ENCODE results near the gene KIF18B. TPM values are rescaled to one million over a fixed set of nuclear protein-coding genes. Genes with fewer than 3 reads are reported as not detected.

Gene KIF18B
- total and polyA plus RNA-seq, 10 of the 15 experiments (the other 5 are each of a cell fraction or from before 2014, with no cell fraction given) = 2.8 to 46.2 (median 20.5) TPM

DNA sequence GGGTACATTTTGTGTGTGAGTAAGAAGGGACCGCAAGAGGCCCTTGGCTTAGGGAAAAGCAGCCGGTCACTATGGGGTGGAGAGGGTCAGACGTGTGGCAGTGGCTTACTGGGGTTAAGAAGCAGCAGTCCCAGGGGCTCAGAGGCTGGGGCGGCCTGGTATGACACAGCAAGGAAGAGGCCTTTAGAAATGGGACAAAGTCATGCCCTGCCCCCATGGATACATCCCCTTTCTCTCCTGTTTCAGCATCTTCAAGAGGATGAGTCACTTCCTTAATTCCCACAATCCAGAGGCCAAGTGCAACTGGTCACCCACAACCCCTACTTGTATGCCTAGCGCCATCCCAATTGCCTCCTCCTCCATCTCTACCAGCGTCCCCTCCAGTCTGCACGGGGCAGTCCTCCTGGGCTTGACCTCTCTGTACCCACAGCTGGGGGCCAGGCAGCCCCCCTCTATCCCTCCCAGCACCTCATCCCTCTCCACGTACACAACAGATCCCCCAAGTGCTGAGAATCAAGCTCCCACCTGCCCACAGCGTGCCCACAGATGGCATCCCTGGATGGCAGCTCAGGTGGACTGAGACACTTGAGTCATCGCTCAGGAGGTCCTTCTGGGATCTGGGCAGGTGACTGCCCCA lies 41.4 kb downstream of the KIF18B start (continued):
- TF ChIP-seq, protein P1, sequence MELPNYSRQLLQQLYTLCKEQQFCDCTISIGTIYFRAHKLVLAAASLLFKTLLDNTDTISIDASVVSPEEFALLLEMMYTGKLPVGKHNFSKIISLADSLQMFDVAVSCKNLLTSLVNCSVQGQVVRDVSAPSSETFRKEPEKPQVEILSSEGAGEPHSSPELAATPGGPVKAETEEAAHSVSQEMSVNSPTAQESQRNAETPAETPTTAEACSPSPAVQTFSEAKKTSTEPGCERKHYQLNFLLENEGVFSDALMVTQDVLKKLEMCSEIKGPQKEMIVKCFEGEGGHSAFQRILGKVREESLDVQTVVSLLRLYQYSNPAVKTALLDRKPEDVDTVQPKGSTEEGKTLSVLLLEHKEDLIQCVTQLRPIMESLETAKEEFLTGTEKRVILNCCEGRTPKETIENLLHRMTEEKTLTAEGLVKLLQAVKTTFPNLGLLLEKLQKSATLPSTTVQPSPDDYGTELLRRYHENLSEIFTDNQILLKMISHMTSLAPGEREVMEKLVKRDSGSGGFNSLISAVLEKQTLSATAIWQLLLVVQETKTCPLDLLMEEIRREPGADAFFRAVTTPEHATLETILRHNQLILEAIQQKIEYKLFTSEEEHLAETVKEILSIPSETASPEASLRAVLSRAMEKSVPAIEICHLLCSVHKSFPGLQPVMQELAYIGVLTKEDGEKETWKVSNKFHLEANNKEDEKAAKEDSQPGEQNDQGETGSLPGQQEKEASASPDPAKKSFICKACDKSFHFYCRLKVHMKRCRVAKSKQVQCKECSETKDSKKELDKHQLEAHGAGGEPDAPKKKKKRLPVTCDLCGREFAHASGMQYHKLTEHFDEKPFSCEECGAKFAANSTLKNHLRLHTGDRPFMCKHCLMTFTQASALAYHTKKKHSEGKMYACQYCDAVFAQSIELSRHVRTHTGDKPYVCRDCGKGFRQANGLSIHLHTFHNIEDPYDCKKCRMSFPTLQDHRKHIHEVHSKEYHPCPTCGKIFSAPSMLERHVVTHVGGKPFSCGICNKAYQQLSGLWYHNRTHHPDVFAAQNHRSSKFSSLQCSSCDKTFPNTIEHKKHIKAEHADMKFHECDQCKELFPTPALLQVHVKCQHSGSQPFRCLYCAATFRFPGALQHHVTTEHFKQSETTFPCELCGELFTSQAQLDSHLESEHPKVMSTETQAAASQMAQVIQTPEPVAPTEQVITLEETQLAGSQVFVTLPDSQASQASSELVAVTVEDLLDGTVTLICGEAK (IDR thresholded peaks at IDR 0.05; ENCODE audit: borderline replicate concordance) = no peak

DNA sequence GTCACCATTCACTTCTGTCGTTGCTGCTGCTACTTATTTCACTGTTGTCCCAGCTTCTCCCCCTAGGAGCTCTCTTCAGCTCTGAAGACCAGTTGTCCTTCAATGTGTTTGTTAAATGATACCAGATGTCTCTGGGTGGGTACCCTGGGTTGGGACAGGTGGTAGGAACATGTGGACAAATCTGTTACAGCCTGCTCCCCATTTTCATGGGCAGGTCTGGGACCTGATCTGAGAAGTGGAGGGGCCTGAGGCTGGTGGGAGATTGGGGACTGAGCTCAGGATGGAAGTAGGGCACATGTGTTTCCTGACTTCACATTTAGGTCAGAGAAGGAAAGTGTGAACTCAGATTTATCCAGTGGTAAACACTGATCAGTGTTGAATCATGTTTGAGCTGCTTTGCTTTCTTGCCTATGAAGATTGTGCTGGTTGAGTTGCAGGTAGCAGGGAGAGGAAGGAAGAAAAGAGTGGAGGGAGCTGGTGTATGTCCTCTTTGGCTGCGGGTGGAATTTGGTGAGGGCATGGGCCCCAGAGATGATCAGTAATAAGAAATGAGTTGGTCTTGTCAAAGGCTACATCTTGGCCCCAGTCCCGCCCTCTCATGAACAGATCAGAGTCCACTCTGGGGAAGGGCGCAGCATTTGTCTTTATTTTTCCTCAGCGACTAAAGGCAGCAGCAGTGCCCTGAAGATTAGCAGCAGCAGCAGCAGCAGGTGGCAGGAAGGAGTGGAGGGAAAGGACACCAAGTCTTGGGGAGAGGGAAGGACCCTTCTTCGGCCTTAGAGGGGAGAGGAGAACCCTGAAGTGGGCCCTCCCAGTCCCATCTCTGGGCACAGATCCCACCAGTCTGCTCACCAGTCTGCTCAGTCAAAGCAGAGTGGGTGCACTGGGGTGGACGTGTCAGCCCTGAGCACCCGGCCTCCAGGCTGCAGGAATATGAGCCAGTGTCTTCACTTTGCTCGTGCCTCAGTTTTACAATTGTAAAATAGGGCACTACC lies 42.3 kb downstream of the KIF18B start:
- CTCF ChIA-PET = interaction anchor here (0.6 to 3.6 kb wide), 4 partner anchors 15 to 230 kb away, joined by 3 to 15 read pairs (median 3); partner anchors contain the start of gene ACBD4
- no peak overlapping the region for H3K9ac ChIP-seq (ENCODE audit: control insufficient read depth, insufficient read depth, low read length)
- 18% methylated on average over 9 of the region's 9 CpGs for WGBS (ENCODE audit: insufficient coverage, insufficient replicate concordance, low lambda C conversion rate, missing lambda C conversion rate)
- TF ChIP-seq CREM (IDR thresholded peaks at IDR 0.05; ENCODE audit: low read depth) (no peak), FOXK2 (IDR thresholded peaks at IDR 0.05) (no peak), E4F1 (IDR thresholded peaks at IDR 0.05; ENCODE audit: borderline replicate concordance, partially characterized antibody) (no peak), PML (IDR thresholded peaks at IDR 0.05; ENCODE audit: low read length) (no peak), ZBTB4 (CRISPR knock-in tag; IDR thresholded peaks at IDR 0.05) (no peak), MYB (IDR thresholded peaks at IDR 0.05; ENCODE audit: borderline replicate concordance, low read depth, low read length) (no peak), DPF2 (IDR thresholded peaks at IDR 0.05) (no peak), TARDBP (IDR thresholded peaks at IDR 0.05; ENCODE audit: borderline replicate concordance) (no peak), HDAC6 (IDR thresholded peaks at IDR 0.05; ENCODE audit: unreplicated experiment) (no peak)

More for the DNA sequence above, 42.3 kb downstream of the KIF18B start:
- H3K27ac ChIP-seq (ENCODE audit: control insufficient read depth, insufficient read depth) = no peak overlapping the region
- no peak overlapping the region for H3K4me2 ChIP-seq (ENCODE audit: control insufficient read depth, insufficient read depth)
- no peaks in the 10 kb centered on the region for H3K36me3 ChIP-seq (ENCODE audit: control insufficient read depth in 2 of 2, insufficient read depth in 2 of 2, low read length in 1 of 2)
- H3K4me3 ChIP-seq = no peak overlapping the region
- POLR2A ChIA-PET = no interaction called here
- SMC1A ChIA-PET (ENCODE audit: uncharacterized antibody, unreplicated experiment) = no interaction called here
- intact Hi-C loops (cut with micrococcal nuclease; ENCODE audit: unreplicated experiment) (no loop called here), in situ Hi-C loops (cut with MboI) (no loop called here)
- no TSS peak for BruUV-seq (replicated peaks)
- no peaks in the 10 kb centered on the region; a peak in 1 of 4 replicates for H3K27me3 ChIP-seq (replicated peaks in 1 of 2; ENCODE audit: control insufficient read depth in 2 of 2, insufficient read depth in 2 of 2, low read length in 1 of 2)
- H2AFZ ChIP-seq (ENCODE audit: control insufficient read depth, low read depth, low read length) = no peak overlapping the region
- RAD21 ChIA-PET (ENCODE audit: unreplicated experiment) = interaction anchor here (1.1 kb wide), 1 partner anchor 15 kb away, joined by 5 read pairs; no protein-coding TSS in a partner anchor
- no peaks in the 10 kb centered on the region for H4K20me1 ChIP-seq (ENCODE audit: control insufficient read depth, insufficient read depth)
- H3K9me3 ChIP-seq (replicated peaks; ENCODE audit: control insufficient read depth, insufficient read depth, low read length) = no peaks in the 10 kb centered on the region
- FAIRE-seq = no peak
- no peak for DNase-seq (ENCODE audit: low read depth, low spot score)
- ATAC-seq = no peak
- H3K79me2 ChIP-seq (ENCODE audit: control insufficient read depth, insufficient read depth, low read length) = no peaks in the 10 kb centered on the region
- peaks cover 3% of the 10 kb centered on the region; the same call in 1 of the 2 replicates for H3K4me1 ChIP-seq (ENCODE audit: control insufficient read depth, insufficient read depth, low read length)

All from GM12878 (cell line).